ENCODE results near the gene MYOM1.
"Not testable (repeated sequence)": the region's sequence is repeated elsewhere in the genome, so short reads cannot be mapped to it uniquely, and the experiment has no call there.

MYOM1 gene

GRCh38 chr18:3051718-3052410 is 167.9 kb downstream of the MYOM1 start:
- no peak for DNase-seq

DNA sequence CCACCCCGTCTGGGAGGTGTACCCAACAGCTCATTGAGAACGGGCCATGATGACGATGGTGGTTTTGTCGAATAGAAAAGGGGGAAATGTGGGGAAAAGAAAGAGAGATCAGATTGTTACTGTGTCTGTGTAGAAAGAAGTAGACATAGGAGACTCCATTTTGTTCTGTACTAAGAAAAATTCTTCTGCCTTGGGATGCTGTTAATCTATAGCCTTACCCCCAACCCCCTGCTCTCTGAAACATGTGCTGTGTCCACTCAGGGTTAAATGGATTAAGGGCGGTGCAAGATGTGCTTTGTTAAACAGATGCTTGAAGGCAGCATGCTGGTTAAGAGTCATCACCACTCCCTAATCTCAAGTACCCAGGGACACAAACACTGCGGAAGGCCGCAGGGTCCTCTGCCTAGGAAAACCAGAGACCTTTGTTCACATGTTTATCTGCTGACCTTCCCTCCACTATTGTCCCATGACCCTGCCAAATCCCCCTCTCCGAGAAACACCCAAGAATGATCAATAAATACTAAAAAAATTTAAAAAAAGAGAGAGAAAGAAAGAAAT is 169.8 kb downstream of the MYOM1 start:
- DNase-seq, result not testable (repeated sequence)

DNA sequence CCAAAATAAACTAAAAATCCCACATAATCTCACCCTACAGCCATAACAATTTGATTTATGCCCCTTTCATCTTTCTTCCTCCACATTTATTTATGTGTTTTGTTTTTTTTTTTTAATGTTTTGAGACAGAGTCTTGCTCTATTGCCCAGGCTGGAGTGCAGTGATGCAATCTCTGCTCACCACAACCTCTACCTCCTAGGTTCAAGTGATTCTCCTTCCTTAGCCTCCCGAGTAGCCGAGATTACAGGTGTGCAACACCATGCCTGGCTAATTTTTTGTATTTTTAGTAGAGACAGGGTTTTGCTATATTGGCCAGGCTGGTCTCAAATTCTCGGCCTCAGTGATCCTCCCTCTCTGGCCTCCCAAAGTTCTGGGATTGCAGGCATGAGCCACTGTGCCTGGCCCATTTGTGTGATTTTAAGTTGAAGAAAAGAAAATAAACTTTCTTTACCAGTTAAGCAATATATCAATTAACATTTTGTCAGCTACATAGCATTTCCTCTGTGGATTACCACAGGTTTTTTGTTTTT is 170.9 kb downstream of the MYOM1 start:
- no peak for DNase-seq

GRCh38 chr18:3048121-3048520 is 171.6 kb downstream of the MYOM1 start:
- no peak for DNase-seq

GRCh38 chr18:3046216-3046808 is 173.5 kb downstream of the MYOM1 start:
- no peak for DNase-seq

- no peak for DNase-seq
Measured at GRCh38 chr18:3044931-3045698, 174.7 kb downstream of the MYOM1 start.

- DNase-seq, result no peak
Measured at GRCh38 chr18:3042379-3042778, 177.4 kb downstream of the MYOM1 start.

DNA sequence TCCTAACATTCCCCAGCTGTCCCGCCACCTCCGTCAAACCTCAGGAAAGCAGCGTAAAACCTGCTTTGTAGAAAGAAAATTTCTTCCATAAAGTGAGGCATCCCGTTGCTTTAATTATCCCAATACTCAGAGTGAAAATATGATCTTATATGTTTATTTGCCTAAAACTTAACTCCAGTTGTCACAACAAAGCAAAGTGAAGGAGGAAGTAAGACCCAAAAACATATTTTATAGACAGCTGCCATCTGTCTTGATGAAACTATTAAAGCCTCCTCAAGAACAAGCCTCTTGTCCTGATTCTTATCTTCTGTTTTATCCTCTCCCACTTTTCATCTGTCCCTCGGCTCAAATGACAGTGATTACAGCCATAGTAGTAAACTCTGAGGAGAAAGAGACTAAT is 177.9 kb downstream of the MYOM1 start:
- no peak for DNase-seq

GRCh38 chr18:3040881-3041280 is 178.9 kb downstream of the MYOM1 start:
- no peak for DNase-seq

DNA sequence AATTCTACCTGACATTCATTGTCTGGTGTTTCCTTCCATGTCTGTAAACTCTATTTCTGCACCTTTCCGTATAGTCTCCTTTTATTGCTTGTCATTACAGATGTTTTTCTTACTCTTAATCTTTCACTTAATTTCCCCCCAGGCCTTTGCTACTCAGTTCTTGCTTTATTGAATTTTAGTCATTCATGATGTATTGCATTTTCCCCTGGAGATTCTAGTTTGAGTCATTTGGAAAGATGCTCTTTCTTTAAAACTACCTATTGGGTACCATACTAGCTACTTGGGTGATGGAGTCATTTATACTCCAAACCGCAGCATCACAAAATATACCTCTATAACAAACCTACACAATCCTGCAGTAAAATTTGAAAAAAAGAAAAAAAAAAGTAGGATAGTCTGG is 179.6 kb downstream of the MYOM1 start:
- DNase-seq, result no peak

GRCh38 chr18:3037423-3037915 is 182.3 kb downstream of the MYOM1 start:
- DNase-seq, result no peak

DNA sequence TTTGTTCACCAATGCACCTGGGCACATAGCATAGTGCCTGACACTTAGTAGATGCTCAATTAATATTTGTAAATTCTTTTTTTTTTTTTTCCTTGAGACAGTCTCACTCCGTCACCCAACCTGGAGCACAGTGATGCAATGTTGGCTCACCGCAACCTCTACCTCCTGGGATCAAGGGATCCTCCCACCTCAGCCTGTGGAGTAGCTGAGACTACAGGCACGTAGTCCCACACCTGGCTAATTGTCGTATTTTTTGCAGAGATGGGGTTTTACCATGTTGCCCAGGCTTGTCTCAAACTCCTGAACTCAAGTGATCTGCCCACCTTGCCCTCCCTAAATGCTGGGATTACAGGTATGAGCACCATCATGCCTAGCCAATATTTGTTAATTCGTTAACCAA is 183.7 kb downstream of the MYOM1 start:
- no peak for DNase-seq

DNA sequence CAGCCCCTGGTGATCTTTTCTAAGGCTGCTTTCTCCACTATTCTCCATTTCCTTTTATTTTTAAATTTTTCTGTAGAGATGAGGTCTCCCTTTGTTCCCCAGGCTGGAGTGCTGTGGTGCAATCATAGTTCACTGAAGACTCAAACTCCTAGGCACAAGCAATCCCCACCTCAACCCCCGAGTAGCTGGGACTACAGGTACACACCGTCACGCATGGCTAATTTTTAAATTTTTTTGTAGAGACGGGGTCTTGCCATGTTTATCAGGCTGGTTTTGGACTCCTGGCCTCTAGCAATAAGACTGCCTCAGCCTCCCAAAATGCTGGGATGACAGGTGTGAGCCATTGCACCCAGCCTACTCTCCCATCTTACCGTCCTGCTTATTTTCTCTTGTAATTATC is 184.1 kb downstream of the MYOM1 start:
- no peak for DNase-seq

GRCh38 chr18:3032721-3033120 is 187.0 kb downstream of the MYOM1 start:
- DNase-seq, result no peak

GRCh38 chr18:3029215-3029952 is 190.4 kb downstream of the MYOM1 start:
- no peak for DNase-seq

DNA sequence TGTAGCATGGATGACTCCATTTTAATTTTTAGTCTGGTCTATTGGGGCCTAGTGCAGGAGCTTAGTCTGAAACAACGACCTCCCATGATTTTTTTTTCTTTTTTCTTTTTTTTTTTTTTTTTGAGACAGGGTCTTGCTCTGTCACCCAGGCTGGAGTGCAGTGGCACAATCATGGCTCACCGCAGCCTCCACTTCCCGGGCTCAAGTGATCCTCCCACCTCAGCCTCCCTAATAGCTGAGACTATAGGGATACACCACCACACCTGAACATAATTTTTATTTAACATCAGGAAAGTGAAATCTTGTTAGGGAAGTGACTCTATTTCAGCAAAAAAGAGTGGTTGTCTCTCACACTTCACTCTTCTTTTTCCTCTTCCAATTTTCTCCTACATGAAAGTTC is 191.7 kb downstream of the MYOM1 start:
- DNase-seq, result not testable (repeated sequence)

DNA sequence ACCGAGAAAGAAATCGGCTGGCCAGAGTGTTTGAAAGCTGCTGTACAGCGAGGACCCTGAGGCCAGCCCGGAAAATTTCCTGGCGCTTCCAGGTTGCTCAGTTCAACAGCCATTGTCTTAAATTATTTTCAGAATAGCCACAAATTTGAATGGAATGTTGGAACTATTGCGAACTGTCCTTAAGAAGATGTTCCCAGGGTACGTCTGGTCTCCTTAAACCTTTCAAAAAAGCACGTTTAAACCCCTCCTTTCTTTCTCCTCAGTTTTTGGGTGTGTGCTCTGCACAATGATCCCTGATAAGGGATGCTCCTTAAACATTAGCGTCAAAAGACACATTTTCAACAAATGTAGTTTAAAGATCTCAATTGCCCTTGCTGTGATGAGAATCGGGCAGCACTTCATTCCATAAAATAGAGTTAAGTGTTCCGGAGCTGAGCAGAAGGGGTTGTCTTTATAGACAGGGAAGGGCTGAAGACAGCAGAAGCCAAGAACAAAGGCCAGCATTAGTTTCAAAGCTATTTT is 192.3 kb downstream of the MYOM1 start:
- DNase-seq, result no peak

DNA sequence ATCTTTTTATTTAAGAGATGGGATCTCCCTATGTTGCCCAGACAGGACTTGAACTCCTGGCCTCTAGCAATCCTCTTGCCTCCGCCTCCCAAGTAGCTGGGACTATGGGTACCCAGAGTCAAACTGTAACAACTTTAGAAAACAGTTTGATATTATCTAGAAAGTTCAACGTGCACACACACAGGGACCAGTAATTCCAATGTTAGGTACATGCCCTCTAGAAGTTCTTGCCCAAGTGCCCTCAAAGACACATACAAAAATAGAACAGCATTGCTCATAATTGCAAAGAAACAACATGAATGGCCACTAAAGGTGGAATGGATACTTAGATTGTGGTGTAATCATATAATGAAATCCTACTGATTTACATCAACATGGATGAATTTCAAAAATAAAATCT is 194.2 kb downstream of the MYOM1 start:
- DNase-seq, result no peak

GRCh38 chr18:3023603-3024002 is 196.2 kb downstream of the MYOM1 start:
- DNase-seq, result not testable (repeated sequence)
